Activated T-helper 9 cell treated with anti-CD3 and anti-CD28 coated beads, Interleukin-2, amount 50 U/mL, for 16 hours (primary cell): ENCODE data around the gene ANKRD36.
"Not testable (repeated sequence)": the region's sequence is repeated elsewhere in the genome, so short reads cannot be mapped to it uniquely, and the experiment has no call there.

Source experiments
- DNase-seq: peaks from one replicate; pipeline ENCODE4 v3.0.0-alpha.2; 2020; ENCODE audit warnings: low read depth

ANKRD36 gene

GRCh38 chr2:97113050-97113881 lies at the start of gene ANKRD36:
ANKRD36 (plus strand) TSS chr2:97113153; CDS start chr2:97113740, 587 bp downstream.
- peak; percentile 79 for DNase-seq

- DNase-seq = not testable (repeated sequence)
Observed at GRCh38 chr2:97066030-97066429, 46.9 kb upstream of the ANKRD36 start.

GRCh38 chr2:97067279-97068004 lies 45.5 kb upstream of the ANKRD36 start:
- no peak for DNase-seq

DNA sequence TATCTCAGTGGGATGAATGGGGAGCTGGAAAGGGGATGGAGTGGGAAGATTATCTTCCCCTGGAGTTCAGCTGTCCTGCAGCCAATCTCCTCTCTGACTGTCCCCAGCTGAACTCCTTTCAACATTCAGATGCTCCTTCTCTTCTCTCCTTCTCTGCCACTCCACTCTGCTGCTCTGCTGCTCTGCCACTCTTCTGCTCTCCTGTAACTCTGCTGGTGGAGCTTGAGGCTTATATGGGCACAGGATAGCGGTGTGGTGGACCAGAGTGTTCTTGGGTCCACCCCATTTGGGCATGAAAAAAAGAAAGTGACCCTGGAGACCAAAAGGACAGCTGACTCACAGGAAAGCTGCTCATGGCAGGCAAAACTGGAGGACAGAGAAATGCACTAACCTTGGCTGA lies 44.9 kb upstream of the ANKRD36 start:
- DNase-seq = no peak

- DNase-seq = not testable (repeated sequence)
Observed at GRCh38 chr2:97068722-97069121, 44.2 kb upstream of the ANKRD36 start.

- DNase-seq = not testable (repeated sequence)
Observed at GRCh38 chr2:97070915-97071314, 42.0 kb upstream of the ANKRD36 start.

DNA sequence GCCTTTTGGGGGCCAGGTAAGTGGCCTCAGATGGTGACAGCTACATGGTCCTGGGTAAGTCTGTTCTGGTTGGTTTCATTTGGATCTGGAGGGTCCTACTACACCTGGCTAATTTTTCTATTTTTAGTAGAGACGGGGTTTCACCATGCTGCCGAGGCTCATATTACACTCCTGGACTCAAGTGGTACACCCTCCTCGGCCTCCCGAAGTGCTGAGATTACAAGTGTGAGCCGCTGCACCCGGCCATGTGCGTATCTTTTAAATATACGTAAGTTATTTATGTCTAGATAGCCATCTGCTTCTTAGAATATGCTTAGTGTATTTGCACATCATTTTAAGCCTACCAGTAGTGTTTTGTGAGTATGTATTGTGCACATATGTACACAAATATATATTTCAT lies 35.7 kb upstream of the ANKRD36 start:
- DNase-seq = not testable (repeated sequence)

- DNase-seq = not testable (repeated sequence)
Observed at GRCh38 chr2:97080855-97081254, 32.1 kb upstream of the ANKRD36 start.

DNA sequence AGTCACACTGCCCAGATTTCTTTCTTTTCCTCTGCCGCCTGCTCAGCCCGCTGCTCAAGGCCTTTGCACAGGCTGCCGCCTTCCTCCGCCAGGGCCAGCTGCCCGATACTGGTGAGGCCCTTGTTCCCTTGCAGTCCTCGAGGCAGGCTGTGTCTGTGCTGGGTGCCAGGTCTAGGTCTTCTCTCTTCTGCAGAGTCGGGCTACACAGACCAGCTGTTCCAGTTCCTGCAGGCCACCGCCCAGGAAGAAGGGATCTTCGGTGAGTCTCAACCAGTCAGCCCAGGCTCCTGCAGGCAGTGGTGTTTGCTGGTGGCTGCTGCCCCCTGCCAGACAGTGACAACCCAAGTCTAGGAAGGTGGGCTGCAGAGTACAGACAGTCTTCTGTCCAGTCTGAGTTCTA lies 30.7 kb upstream of the ANKRD36 start:
- not testable (repeated sequence) for DNase-seq

- DNase-seq = not testable (repeated sequence)
Observed at GRCh38 chr2:97083516-97083915, 29.4 kb upstream of the ANKRD36 start.

GRCh38 chr2:97085093-97085492 lies 27.9 kb upstream of the ANKRD36 start:
- not testable (repeated sequence) for DNase-seq

DNA sequence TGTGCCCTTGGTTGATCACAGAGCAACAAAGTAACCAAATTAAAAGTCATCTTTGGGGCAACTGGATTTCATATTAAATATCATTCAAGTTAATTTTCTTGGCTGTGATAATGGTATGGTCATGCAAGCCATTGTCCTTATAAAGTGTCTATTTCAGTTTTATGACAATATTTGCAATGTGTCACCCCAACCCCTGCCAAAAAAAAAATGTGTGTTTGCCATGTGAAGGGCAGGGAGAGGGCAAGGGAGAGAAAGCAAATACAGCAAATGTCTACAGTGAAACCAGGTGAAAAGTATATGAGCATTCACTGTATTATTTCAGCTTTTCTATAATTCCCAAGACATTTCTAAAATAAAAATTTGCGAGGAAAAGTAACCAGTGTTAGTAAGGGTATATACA lies 24.2 kb upstream of the ANKRD36 start:
- DNase-seq = not testable (repeated sequence)

GRCh38 chr2:97092946-97093345 lies 20.0 kb upstream of the ANKRD36 start:
- not testable (repeated sequence) for DNase-seq

GRCh38 chr2:97093983-97094771 lies 18.8 kb upstream of the ANKRD36 start:
- not testable (repeated sequence) for DNase-seq

DNA sequence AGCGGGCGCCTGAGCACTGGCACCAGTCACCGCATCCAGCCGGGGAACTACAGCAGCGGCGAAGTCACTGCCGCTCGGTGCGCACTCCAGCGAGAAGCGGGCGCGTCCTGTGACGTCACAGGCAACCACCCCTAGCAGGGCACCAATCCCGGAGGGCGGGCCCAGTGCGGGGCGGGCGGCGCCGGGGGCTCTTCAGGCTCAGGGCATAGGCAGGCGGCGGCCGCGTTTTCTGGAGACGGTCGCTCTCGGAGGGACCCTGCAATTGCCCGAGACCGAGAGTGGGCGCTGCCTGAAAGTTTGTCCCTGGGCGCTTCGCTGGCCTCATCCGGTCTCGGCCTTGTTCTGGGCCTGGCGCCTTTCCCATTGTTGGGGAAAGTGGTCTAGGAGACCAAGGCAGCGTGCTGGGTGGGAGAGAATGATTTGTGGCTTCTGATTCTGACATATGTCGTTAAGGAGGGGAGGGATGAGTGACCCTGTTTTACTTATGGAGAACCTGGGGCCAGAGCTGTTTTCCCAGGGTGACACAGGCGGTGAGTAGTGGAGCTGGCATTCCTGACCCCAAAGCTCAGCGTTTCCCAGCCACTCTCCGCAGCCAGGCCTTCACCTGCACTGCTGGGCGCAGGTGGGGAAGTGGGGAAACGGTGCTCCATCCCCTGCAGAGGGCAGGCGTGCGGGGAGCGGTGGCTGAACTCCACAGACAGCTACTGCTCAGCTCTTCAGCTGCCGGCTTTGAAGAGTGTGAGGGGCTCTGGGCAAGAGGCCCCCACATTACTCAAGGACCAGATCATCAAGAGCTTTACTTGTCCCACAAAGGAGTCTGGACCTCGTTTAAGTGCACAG lies 18.0 kb upstream of the ANKRD36 start, which contains the start of gene FAHD2B:
Gene FAHD2B, minus strand, starts transcription at position 111 of the 840 bp plus-strand sequence. CDS start 3,176 bp downstream, outside the sequence.
- peak; percentile 77 for DNase-seq

GRCh38 chr2:97095661-97096060 lies 17.3 kb upstream of the ANKRD36 start:
- DNase-seq = no peak

DNA sequence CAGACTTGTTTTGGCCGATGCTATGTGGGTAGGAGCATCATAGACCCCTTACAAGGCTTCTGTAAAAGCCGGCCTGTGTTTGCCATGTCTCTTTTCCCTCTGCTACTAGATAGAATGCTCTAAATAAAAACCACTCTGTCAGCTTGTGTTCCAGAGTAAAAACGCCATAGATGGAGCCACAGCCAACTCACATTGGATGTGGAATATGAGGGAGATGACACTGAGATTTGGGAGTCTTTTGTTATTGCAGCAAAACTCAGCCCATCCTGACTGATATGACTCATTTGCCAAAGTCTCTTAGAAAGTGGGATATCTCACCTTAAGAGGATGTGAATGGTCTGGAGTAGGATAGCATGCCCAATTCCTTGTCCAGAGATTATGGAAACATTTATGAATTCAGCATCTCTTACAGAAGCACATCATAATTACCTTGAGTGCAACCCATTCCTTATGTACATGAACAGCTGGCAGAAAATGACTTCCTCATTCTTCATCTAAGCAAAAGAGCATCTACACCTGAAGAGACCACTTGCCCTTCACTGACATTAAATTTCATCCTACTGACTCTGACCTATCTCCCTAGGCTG lies 14.1 kb upstream of the ANKRD36 start:
- DNase-seq = not testable (repeated sequence)

DNA sequence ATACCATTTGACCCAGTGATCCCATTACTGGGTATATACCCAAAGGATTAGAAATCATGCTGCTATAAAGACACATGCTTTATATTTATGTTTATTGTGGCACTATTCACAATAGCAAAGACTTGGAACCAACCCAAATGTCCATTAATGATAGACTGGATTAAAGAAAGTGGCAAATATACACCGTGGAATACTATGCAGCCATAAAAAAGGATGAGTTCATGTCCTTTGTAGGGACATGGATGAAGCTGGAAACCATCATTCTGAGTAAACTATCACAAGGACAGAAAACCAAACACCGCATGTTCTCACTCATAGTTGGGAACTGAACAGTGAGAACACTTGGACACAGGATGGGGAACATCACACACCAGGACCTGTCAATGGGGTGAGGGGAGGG lies 6.1 kb upstream of the ANKRD36 start:
- not testable (repeated sequence) for DNase-seq

GRCh38 chr2:97111246-97111645 lies 1.7 kb upstream of the ANKRD36 start:
- DNase-seq = not testable (repeated sequence)

GRCh38 chr2:97112320-97113049 lies 468 bp upstream of the ANKRD36 start:
- peak; percentile 25 for DNase-seq
